Measurements from ENCODE around the gene NELL2. TPM values are rescaled to one million over a fixed set of nuclear protein-coding genes. Genes with fewer than 3 reads are reported as not detected.

The NELL2 gene
- total RNA-seq, 4 donors from 2014 or later: 0.51 to 4.2 (median 1.8) TPM

GRCh38 chr12:44581642-44582242 is 294.4 kb downstream of the NELL2 start:
- no peak for TF ChIP-seq CTCF (IDR thresholded peaks at IDR 0.05; ENCODE audit: low read depth)

GRCh38 chr12:44574586-44574985 is 301.5 kb downstream of the NELL2 start:
- TF ChIP-seq CTCF (IDR thresholded peaks at IDR 0.05; ENCODE audit: low read depth): no peak

- no peak for TF ChIP-seq CTCF (IDR thresholded peaks at IDR 0.05; ENCODE audit: low read depth)
Observed at GRCh38 chr12:44573723-44574122, 302.4 kb downstream of the NELL2 start.

GRCh38 chr12:44571006-44571550 is 305.0 kb downstream of the NELL2 start:
- no peak for TF ChIP-seq CTCF (IDR thresholded peaks at IDR 0.05; ENCODE audit: low read depth)

GRCh38 chr12:44570036-44570583 is 306.0 kb downstream of the NELL2 start:
- no peak for TF ChIP-seq CTCF (IDR thresholded peaks at IDR 0.05; ENCODE audit: low read depth)

GRCh38 chr12:44565163-44565562 is 311.0 kb downstream of the NELL2 start:
- no peak for TF ChIP-seq CTCF (IDR thresholded peaks at IDR 0.05; ENCODE audit: low read depth)

- TF ChIP-seq CTCF (IDR thresholded peaks at IDR 0.05; ENCODE audit: low read depth): no peak
Observed at GRCh38 chr12:44563486-44563885, 312.6 kb downstream of the NELL2 start.
